Measurements from ENCODE around the gene TNS1. TPM values are rescaled to one million over a fixed set of nuclear protein-coding genes. Genes with fewer than 3 reads are reported as not detected.

The TNS1 gene
- total and polyA plus RNA-seq, 2 donors (not counting 1 experiment from before 2014, with no cell fraction given), result 0.10 to 0.86 TPM

- no peak overlapping the region for H3K27ac Mint-ChIP-seq
- no peak overlapping the region for H3K4me3 ChIP-seq (ENCODE audit: control extremely low read depth in 1 of 5, extremely low read depth in 1 of 5, insufficient read depth in 1 of 5, low read depth in 2 of 5, low read length in 4 of 5)
- peaks cover 4% of the 10 kb centered on the region for H3K27me3 Mint-ChIP-seq
- no peak overlapping the region for H3K9ac ChIP-seq (ENCODE audit: low read length)
- intact Hi-C loops (cut with micrococcal nuclease), result no loop called here
- TF ChIP-seq CTCF (IDR thresholded peaks at IDR 0.05) (no peak), EZH2 (IDR thresholded peaks at IDR 0.05; ENCODE audit: borderline replicate concordance, insufficient read depth, low read depth, low read length, poor library complexity, severe bottlenecking) (no peak)
- no peaks in the 10 kb centered on the region for H3K4me1 Mint-ChIP-seq
- ATAC-seq (ENCODE audit: low read depth) (no peak), DNase-seq (no peak)
- H3K79me2 ChIP-seq (ENCODE audit: control insufficient read depth, insufficient read depth, low read length), result no peaks in the 10 kb centered on the region
- H3K27me3 ChIP-seq (replicated peaks in 1 of 4; ENCODE audit: control extremely low read depth in 1 of 4, control insufficient read depth in 3 of 4, insufficient read depth in 4 of 4, low read length in 3 of 4), result peaks cover 0 to 6% (median 0%) of the 10 kb centered on the region in 4 experiments
- CTCF ChIA-PET, result interaction anchor here (0.8 kb wide), 1 partner anchor 11 kb away, joined by 3 read pairs; no protein-coding TSS in a partner anchor
- no peaks in the 10 kb centered on the region for H3K9me3 ChIP-seq (ENCODE audit: control extremely low read depth in 1 of 3, control insufficient read depth in 2 of 3, insufficient read depth in 1 of 3, low read length in 2 of 3)
- POLR2A ChIA-PET, result no interaction called here
- no peak overlapping the region for H3K4me2 ChIP-seq (replicated peaks; ENCODE audit: low read depth, low read length, poor library complexity, severe bottlenecking)
- H3K4me1 ChIP-seq (ENCODE audit: control insufficient read depth in 2 of 2, insufficient read depth in 2 of 2, low read length in 2 of 2), result no peaks in the 10 kb centered on the region
- H3K36me3 ChIP-seq (replicated peaks in 1 of 2; ENCODE audit: control extremely low read depth in 1 of 2, control insufficient read depth in 1 of 2, extremely low read depth in 1 of 2, insufficient read depth in 2 of 2, low read length in 1 of 2), result no peaks in the 10 kb centered on the region
- no peaks in the 10 kb centered on the region for H3K9me3 Mint-ChIP-seq (ENCODE audit: insufficient read depth)
- H2AFZ ChIP-seq (ENCODE audit: insufficient read depth, low read depth, low read length, poor library complexity, severe bottlenecking), result no peak overlapping the region
- H3K4me3 Mint-ChIP-seq, result no peak overlapping the region
- H4K20me1 ChIP-seq (ENCODE audit: control insufficient read depth, insufficient read depth, low read length, poor library complexity, severe bottlenecking), result no peaks in the 10 kb centered on the region
- H3K27ac ChIP-seq (ENCODE audit: low read length in 2 of 2), result no peak overlapping the region
- 90% methylated on average over 8 of the region's 21 CpGs for WGBS (ENCODE audit: insufficient coverage)
Measured at GRCh38 chr2:217964275-217965161, 38.3 kb downstream of the TNS1 start.

GRCh38 chr2:217960351-217960750 is 42.4 kb downstream of the TNS1 start:
- DNase-seq (no peak), ATAC-seq (ENCODE audit: low read depth) (no peak)
- Histone ChIP-seq H3K79me2 (ENCODE audit: control insufficient read depth, insufficient read depth, low read length) (no peaks in the 10 kb centered on the region), H2AFZ (ENCODE audit: insufficient read depth, low read depth, low read length, poor library complexity, severe bottlenecking) (no peak overlapping the region), H3K27ac (ENCODE audit: low read length in 2 of 2) (no peak overlapping the region), H3K27me3 (replicated peaks in 1 of 4; ENCODE audit: control extremely low read depth in 1 of 4, control insufficient read depth in 3 of 4, insufficient read depth in 4 of 4, low read length in 3 of 4) (peaks cover 0 to 6% (median 0%) of the 10 kb centered on the region in 4 experiments), H3K4me1 (ENCODE audit: control insufficient read depth in 2 of 2, insufficient read depth in 2 of 2, low read length in 2 of 2) (no peaks in the 10 kb centered on the region), H3K4me2 (replicated peaks; ENCODE audit: low read depth, low read length, poor library complexity, severe bottlenecking) (no peak overlapping the region), H4K20me1 (ENCODE audit: control insufficient read depth, insufficient read depth, low read length, poor library complexity, severe bottlenecking) (no peaks in the 10 kb centered on the region), H3K36me3 (replicated peaks in 1 of 2; ENCODE audit: control extremely low read depth in 1 of 2, control insufficient read depth in 1 of 2, extremely low read depth in 1 of 2, insufficient read depth in 2 of 2, low read length in 1 of 2) (no peaks in the 10 kb centered on the region), H3K9me3 (ENCODE audit: control extremely low read depth in 1 of 3, control insufficient read depth in 2 of 3, insufficient read depth in 1 of 3, low read length in 2 of 3) (no peaks in the 10 kb centered on the region), H3K9ac (ENCODE audit: low read length) (no peak overlapping the region), H3K4me3 (ENCODE audit: control extremely low read depth in 1 of 5, extremely low read depth in 1 of 5, insufficient read depth in 1 of 5, low read depth in 2 of 5, low read length in 4 of 5) (no peak overlapping the region)
- no peak for TF ChIP-seq EZH2 (IDR thresholded peaks at IDR 0.05; ENCODE audit: borderline replicate concordance, insufficient read depth, low read depth, low read length, poor library complexity, severe bottlenecking)
- TF ChIP-seq CTCF (IDR thresholded peaks at IDR 0.05), result no peak
- ChIA-PET POLR2A (no interaction called here), CTCF (no interaction called here)
- 87% methylated on average over 4 of the region's 4 CpGs for WGBS (ENCODE audit: insufficient coverage)
- no peaks in the 10 kb centered on the region for H3K4me1 Mint-ChIP-seq
- no peaks in the 10 kb centered on the region for H3K9me3 Mint-ChIP-seq (ENCODE audit: insufficient read depth)
- no peak overlapping the region for H3K4me3 Mint-ChIP-seq
- no peak overlapping the region for H3K27ac Mint-ChIP-seq
- intact Hi-C loops (cut with micrococcal nuclease), result no loop called here
- peaks cover 4% of the 10 kb centered on the region for H3K27me3 Mint-ChIP-seq

Measured in B cell (primary cell).